Lower leg skin (tissue), 4 donors: Measurements from ENCODE around the gene SPP2. TPM values are rescaled to one million over a fixed set of nuclear protein-coding genes. Genes with fewer than 3 reads are reported as not detected.

Source experiments
- DNase-seq, 2 donors: peaks; one replicate each; pipeline ENCODE4 v3.0.0-alpha.2; 2019; ENCODE audit warnings: low spot score in 2 of 2
- H3K4me3 ChIP-seq: fragments of 200-600 bp; sonication (generic); 2 replicates; pipeline ENCODE4 v1.5.1; 2017; ENCODE audit warnings: mild to moderate bottlenecking, low read depth; ENCODE audit not compliant: poor library complexity, severe bottlenecking
- POLR2A ChIP-seq, 2 donors: fragments of 450-650 bp; IDR thresholded peaks; one replicate each; pipeline ENCODE4 v1.6.1; 2016 to 2017; ENCODE audit warnings: antibody characterized with exemption in 2 of 2, mild to moderate bottlenecking in 1 of 2, moderate library complexity in 1 of 2
- WGBS, 2 donors: methylation state at CpG; one replicate each; pipeline ENCODE4 v1.1.5; 2018; 5-methylcytosine and 5-hydroxymethylcytosine counted together
- intact Hi-C: fragments of 100-400 bp; cut with DNase I; formaldehyde crosslinking; loops from one replicate; pipeline ENCODE4 v1.15.0; 2023; ENCODE audit warnings: low total_unique reads
- total RNA-seq, 4 donors: library from RNA; depleted of rRNA; stranded (reverse); fragments of >200 nt; gene quantifications; one replicate each; pipeline ENCODE4 v1.1.0, GENCODE V29; 2016
- TF ChIP-seq, protein P1 (sequence below), 3 donors: fragments of 450-650 bp; IDR thresholded peaks; one replicate each; pipeline ENCODE4 v1.5.1; 2016; ENCODE audit warnings: antibody characterized with exemption in 3 of 3, mild to moderate bottlenecking in 3 of 3, moderate library complexity in 2 of 3

SPP2 gene
- total RNA-seq, 4 donors from 2014 or later = not detected

DNA sequence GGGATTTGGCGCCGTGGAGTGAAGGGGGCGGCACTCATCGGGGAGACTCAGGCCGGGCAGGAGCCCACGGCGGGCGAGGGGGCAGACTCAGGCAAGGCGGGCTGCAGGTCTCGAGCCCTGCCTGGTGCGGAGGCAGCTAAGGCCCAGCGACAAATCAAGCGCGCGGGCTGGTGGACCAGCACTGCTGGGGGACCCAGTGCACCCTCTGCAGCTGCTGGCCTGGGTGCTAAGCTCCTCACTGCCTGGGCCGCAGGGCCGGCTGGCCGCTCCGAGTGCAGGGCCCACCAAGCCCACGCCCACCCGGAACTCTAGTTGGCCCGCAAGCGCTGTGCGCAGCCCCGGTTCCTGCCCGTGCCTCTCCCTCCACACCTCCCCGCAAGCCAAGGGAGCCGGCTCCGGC lies 26.2 kb upstream of the SPP2 start:
- WGBS, 2 donors = 78 to 94% methylated on average over 6 to 29 of the region's 29 CpGs
- TF ChIP-seq POLR2A (IDR thresholded peaks at IDR 0.05) = no peak
- TF ChIP-seq, protein P1, sequence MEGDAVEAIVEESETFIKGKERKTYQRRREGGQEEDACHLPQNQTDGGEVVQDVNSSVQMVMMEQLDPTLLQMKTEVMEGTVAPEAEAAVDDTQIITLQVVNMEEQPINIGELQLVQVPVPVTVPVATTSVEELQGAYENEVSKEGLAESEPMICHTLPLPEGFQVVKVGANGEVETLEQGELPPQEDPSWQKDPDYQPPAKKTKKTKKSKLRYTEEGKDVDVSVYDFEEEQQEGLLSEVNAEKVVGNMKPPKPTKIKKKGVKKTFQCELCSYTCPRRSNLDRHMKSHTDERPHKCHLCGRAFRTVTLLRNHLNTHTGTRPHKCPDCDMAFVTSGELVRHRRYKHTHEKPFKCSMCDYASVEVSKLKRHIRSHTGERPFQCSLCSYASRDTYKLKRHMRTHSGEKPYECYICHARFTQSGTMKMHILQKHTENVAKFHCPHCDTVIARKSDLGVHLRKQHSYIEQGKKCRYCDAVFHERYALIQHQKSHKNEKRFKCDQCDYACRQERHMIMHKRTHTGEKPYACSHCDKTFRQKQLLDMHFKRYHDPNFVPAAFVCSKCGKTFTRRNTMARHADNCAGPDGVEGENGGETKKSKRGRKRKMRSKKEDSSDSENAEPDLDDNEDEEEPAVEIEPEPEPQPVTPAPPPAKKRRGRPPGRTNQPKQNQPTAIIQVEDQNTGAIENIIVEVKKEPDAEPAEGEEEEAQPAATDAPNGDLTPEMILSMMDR (IDR thresholded peaks at IDR 0.05) = no peak
- intact Hi-C loops = no loop called here
- no peak overlapping the region for H3K4me3 ChIP-seq
- no peak for DNase-seq

DNA sequence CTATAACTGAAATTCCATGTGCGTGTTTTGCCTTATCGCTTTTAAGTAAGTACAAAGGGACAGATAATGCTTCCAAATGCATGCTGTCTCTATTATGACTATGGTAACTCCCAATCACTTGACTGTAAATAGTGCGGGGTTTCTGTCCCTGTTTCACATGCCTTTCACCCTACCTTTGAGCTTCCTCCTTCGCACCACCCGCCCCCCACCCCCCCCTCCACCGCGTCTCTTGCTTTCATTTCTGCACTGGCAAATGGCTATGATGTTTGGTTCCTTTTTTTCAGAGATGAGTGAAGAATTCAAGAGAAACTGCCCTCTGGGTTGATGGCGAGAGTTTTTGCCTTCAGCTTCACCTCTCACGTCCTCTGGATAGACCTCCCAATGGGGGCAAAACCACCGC lies 25.0 kb upstream of the SPP2 start:
- no peak for DNase-seq
- no peak overlapping the region for H3K4me3 ChIP-seq
- 12 to 13% methylated on average over 10 of the region's 10 CpGs for WGBS, 2 donors
- no peak for TF ChIP-seq POLR2A (IDR thresholded peaks at IDR 0.05)
- TF ChIP-seq, protein P1 (IDR thresholded peaks at IDR 0.05) = no peak
- intact Hi-C loops = no loop called here

DNA sequence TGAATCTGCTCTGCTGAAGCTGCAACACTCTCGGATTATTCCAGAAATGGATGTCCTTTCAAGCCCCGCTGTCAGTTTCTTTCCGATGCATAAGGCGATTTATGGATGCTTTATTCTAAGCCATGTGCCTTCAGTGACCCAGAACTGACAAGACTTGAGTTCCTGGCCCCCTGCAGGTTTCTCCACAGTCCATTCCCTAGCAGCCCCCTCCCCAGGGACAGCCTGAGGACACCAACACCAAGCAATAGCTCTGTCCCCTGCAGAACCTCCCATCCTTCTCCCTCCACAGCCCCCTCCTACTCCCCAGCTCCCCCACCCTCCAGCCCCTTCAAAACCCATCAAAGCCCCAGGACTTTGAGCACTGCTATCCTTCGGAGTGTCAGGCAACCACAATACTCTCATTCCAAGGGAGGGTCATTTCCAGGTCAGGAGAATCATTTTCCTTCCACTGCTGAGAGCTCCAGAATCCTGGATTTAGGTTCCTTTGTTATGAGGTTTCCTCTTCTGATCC lies 24.6 kb upstream of the SPP2 start:
- WGBS, 2 donors = 33 to 37% methylated on average over 5 of the region's 5 CpGs
- H3K4me3 ChIP-seq = no peak overlapping the region
- no peak for DNase-seq
- intact Hi-C loops = no loop called here
- TF ChIP-seq, protein P1 (IDR thresholded peaks at IDR 0.05) = no peak
- TF ChIP-seq POLR2A (IDR thresholded peaks at IDR 0.05) = no peak

DNA sequence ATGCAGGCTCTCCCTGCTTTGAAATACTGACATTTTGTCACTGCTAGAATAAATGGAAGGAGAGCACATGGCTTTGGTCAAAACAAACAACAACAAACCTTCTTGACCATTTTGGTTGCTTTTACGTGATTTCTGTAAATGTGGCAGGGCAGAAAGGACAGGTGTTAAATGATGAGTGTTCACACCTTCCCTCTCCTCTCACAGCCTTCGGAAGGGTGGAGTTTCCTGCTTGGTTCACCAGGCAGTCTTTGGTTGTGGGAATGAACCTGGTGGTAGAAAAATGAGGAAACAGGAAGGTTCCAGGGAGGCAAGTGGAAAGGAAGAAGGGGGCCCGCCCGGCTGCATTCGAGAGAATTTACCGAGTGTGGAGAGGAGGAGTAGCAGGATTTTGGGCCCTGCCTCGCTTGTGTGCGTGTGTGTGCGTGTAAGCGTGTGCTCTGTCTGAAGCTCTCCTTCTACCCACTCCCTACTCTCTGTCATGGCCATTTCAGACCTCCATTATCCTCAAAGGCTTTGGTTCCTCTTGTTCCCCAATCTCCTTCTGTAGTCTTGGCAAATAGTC lies 23.7 kb upstream of the SPP2 start:
- intact Hi-C loops = no loop called here
- WGBS, 2 donors = 83 to 88% methylated on average over 10 of the region's 10 CpGs
- no peak for TF ChIP-seq POLR2A (IDR thresholded peaks at IDR 0.05)
- TF ChIP-seq, protein P1 (IDR thresholded peaks at IDR 0.05) = no peak
- no peak overlapping the region for H3K4me3 ChIP-seq
- DNase-seq = no peak

DNA sequence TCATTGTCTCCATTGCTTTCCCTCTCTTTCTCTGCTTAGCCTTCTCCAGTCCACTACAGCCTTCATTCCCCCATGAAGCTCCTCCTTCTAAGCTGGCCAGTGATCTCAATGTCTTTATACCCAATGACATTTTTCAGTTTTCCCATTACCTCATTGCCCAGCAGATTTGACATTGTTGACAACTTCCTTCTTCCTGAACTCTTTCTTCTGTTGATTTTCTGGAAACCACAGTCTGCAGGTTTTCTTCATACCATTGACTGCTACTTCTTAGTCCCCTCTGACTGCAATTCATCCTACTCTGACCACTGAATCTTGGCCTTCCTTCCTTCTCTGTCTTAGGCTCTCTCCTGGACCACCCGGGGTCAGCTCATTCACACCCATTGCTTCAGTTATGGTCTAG lies 22.9 kb upstream of the SPP2 start:
- TF ChIP-seq, protein P1 (IDR thresholded peaks at IDR 0.05) = no peak
- no peak for TF ChIP-seq POLR2A (IDR thresholded peaks at IDR 0.05)
- intact Hi-C loops = no loop called here
- 91 to 97% methylated on average over 1 of the region's 1 CpG for WGBS, 2 donors
- DNase-seq = no peak
- no peak overlapping the region for H3K4me3 ChIP-seq
